Endothelial cell of umbilical vein (primary cell): ENCODE data around the gene USE1. TPM values are rescaled to one million over a fixed set of nuclear protein-coding genes. Genes with fewer than 3 reads are reported as not detected.

ENCODE experiments used
- BruUV-seq: library from RNA; stranded (reverse); fragments of 400-500 nt; replicated peaks from 2 replicates; lab custom pipeline; 2021; lab: Mats Ljungman, UMichigan
- CTCF ChIA-PET: fragments of 300-600, 350-600 bp; sonication (Branson Sonifier 250); formaldehyde crosslinking; loops from one replicate; lab custom pipeline; 2021; ENCODE audit warnings: antibody characterized with exemption, inconsistent platforms; lab: Charles Lee
- POLR2A ChIA-PET: fragments of 300-600, 350-600 bp; sonication (Branson Sonifier 250); formaldehyde crosslinking; loops from one replicate; lab custom pipeline; 2021; ENCODE audit warnings: antibody characterized with exemption, inconsistent platforms; lab: Charles Lee
- DNase-seq: peaks from one replicate; pipeline ENCODE4 v3.0.0-alpha.2; 2011; ENCODE audit warnings: low read depth, low spot score
- FAIRE-seq: peaks from 2 replicates; lab custom pipeline; 2011; peaks lifted over from hg19 to GRCh38; lab: Jason Lieb, UNC
- H2AFZ ChIP-seq: 2 replicates; pipeline ENCODE4 v1.6.0; 2012; ENCODE audit warnings: low read depth, low read length, control low read depth, inconsistent platforms
- H3K27ac ChIP-seq: 2 replicates; pipeline ENCODE4 v1.5.1; 2011; ENCODE audit warnings: low read depth, mild to moderate bottlenecking, control low read depth, low read length, moderate library complexity; ENCODE audit not compliant: insufficient read depth
- H3K27me3 ChIP-seq, 2 experiments: 2 replicates each; pipeline versions ENCODE4 v1.6.0 to v1.6.1; 2011; ENCODE audit warnings: low read length in 2 of 2, mixed read lengths in 1 of 2; ENCODE audit not compliant: control insufficient read depth in 2 of 2, insufficient read depth in 2 of 2
- H3K36me3 ChIP-seq, 2 experiments: 2 replicates in 1 of 2; 3 replicates in 1 of 2; pipeline ENCODE4 v1.5.1; 2011; ENCODE audit warnings: low read length in 2 of 2, mild to moderate bottlenecking in 1 of 2, moderate library complexity in 1 of 2; ENCODE audit not compliant: control insufficient read depth in 2 of 2, insufficient read depth in 2 of 2; ENCODE audit errors: extremely low read depth in 1 of 2
- H3K4me1 ChIP-seq: 3 replicates; pipeline ENCODE4 v1.5.1; 2011; ENCODE audit warnings: mild to moderate bottlenecking, low read length; ENCODE audit not compliant: control insufficient read depth, insufficient read depth; ENCODE audit errors: extremely low read depth
- H3K4me2 ChIP-seq: 2 replicates; pipeline ENCODE4 v1.6.1; 2011; ENCODE audit warnings: low read length, control low read depth, mixed read lengths; ENCODE audit not compliant: insufficient read depth
- H3K4me3 ChIP-seq, 3 experiments: fragments of 200-600 bp in 1 of 3; sonication (generic), shearing (Covaris generic) in 1 of 3; replicated peaks in 1 of 3; 2 replicates each; pipeline ENCODE4 v1.5.1; 2011 to 2016; ENCODE audit warnings: control low read depth in 3 of 3, low read length in 3 of 3, mild to moderate bottlenecking in 2 of 3, inconsistent platforms in 1 of 3, low read depth in 1 of 3, moderate library complexity in 1 of 3; ENCODE audit not compliant: insufficient read depth in 1 of 3
- H3K79me2 ChIP-seq: 2 replicates; pipeline ENCODE4 v1.6.0; 2012; ENCODE audit warnings: low read length, inconsistent platforms; ENCODE audit not compliant: control insufficient read depth, insufficient read depth
- H3K9ac ChIP-seq: replicated peaks from 2 replicates; pipeline ENCODE3; 2011; ENCODE audit warnings: low read length, control low read depth; ENCODE audit not compliant: insufficient read depth; ENCODE audit errors: extremely low read depth
- H3K9me1 ChIP-seq: replicated peaks from 3 replicates; pipeline ENCODE4 v1.6.0; 2011; ENCODE audit warnings: mild to moderate bottlenecking, low read length; ENCODE audit not compliant: control insufficient read depth, insufficient read depth; ENCODE audit errors: extremely low read depth
- H3K9me3 ChIP-seq: replicated peaks from 2 replicates; pipeline ENCODE4 v1.5.1; 2012; ENCODE audit warnings: low read length, inconsistent platforms; ENCODE audit not compliant: control insufficient read depth, insufficient read depth
- H4K20me1 ChIP-seq: replicated peaks from 2 replicates; pipeline ENCODE3; 2011; ENCODE audit warnings: mild to moderate bottlenecking, low read length; ENCODE audit not compliant: control insufficient read depth, insufficient read depth; ENCODE audit errors: extremely low read depth
- CTCF ChIP-seq, 2 donors: IDR thresholded peaks; 1 replicate in 1 of 2; 2 replicates in 1 of 2; pipeline ENCODE4 v1.5.1; 2011; ENCODE audit warnings: low read length in 2 of 2, mild to moderate bottlenecking in 2 of 2, moderate library complexity in 2 of 2, control low read depth in 1 of 2, inconsistent platforms in 1 of 2, low read depth in 1 of 2; ENCODE audit not compliant: insufficient read depth in 1 of 2; ENCODE audit errors: extremely low read depth in 1 of 2
- EZH2 ChIP-seq: IDR thresholded peaks from 2 replicates; pipeline ENCODE4 v1.6.1; 2012; ENCODE audit warnings: borderline replicate concordance, low read depth, mild to moderate bottlenecking, moderate library complexity, low read length, inconsistent platforms; ENCODE audit not compliant: severe bottlenecking
- FOS ChIP-seq: IDR thresholded peaks from 2 replicates; pipeline ENCODE4 v1.6.1; 2011; ENCODE audit warnings: mild to moderate bottlenecking, low read length, moderate library complexity, borderline replicate concordance; ENCODE audit not compliant: insufficient read depth
- GATA2 ChIP-seq: IDR thresholded peaks from 2 replicates; pipeline ENCODE4 v1.7.0; 2011; ENCODE audit warnings: low read depth, mild to moderate bottlenecking, moderate library complexity, mixed read lengths, low read length; ENCODE audit not compliant: insufficient read length, insufficient read depth
- JUN ChIP-seq: IDR thresholded peaks from 2 replicates; pipeline ENCODE4 v1.6.1; 2011; ENCODE audit warnings: borderline replicate concordance, low read depth; ENCODE audit not compliant: insufficient read length, insufficient read depth
- MAX ChIP-seq: IDR thresholded peaks from 2 replicates; pipeline ENCODE4 v1.6.1; 2011; ENCODE audit not compliant: insufficient read depth, insufficient read length
- MYC ChIP-seq: IDR thresholded peaks from one replicate; pipeline ENCODE4 v1.6.1; 2011; ENCODE audit warnings: mild to moderate bottlenecking, low read depth, low read length
- POLR2A ChIP-seq: IDR thresholded peaks from 2 replicates; pipeline ENCODE4 v1.6.1; 2012; ENCODE audit warnings: low read depth, mild to moderate bottlenecking, control low read depth, low read length
- POLR2AphosphoS5 ChIP-seq: IDR thresholded peaks from 2 replicates; pipeline ENCODE4 v1.6.1; 2012; ENCODE audit warnings: low read depth, mild to moderate bottlenecking, control low read depth, low read length, moderate library complexity; ENCODE audit not compliant: insufficient read depth
- dilution Hi-C: fragments of 300-500 bp; cut with MboI; formaldehyde crosslinking; loops from one replicate; pipeline ENCODE4 v1.15.0; 2019; ENCODE audit warnings: low sequenced_read_pairs; ENCODE audit not compliant: extremely low pct_ligation_motif_present
- intact Hi-C: fragments of 100-400 bp; cut with micrococcal nuclease; formaldehyde crosslinking; loops from one replicate; pipeline ENCODE4 v1.10.0; 2022
- polyA plus RNA-seq, 4 experiments: library from polyadenylated mRNA; depleted of rRNA in 3 of 4; stranded (reverse) in 3 of 4; unstranded in 1 of 4; fragments of >200 nt; gene quantifications; 2 replicates each; pipeline versions ENCODE4 v1.2.1 to v1.2.3, GENCODE V29; 2011 to 2012; ENCODE audit warnings: missing spikeins in 1 of 4
- total RNA-seq: library from RNA; stranded (reverse); gene quantifications from 2 replicates; pipeline ENCODE4 v1.2.3, GENCODE V29; 2021

Gene USE1
- total and polyA plus RNA-seq, 2 donors (not counting 3 experiments of a cell fraction or from before 2014, with no cell fraction given): 21.3 to 27.6 TPM

- no peak for TF ChIP-seq CTCF (IDR thresholded peaks at IDR 0.05; ENCODE audit: extremely low read depth in 1 of 2, insufficient read depth in 1 of 2, low read depth in 1 of 2, low read length in 2 of 2)
- TF ChIP-seq POLR2A: no peak
- no peak for TF ChIP-seq EZH2
- no peak for TF ChIP-seq POLR2AphosphoS5
- TF ChIP-seq MAX: no peak
- TF ChIP-seq GATA2: no peak
- TF ChIP-seq FOS: no peak
- TF ChIP-seq JUN: no peak
- no peak for TF ChIP-seq MYC
- Histone ChIP-seq H3K27ac (peak overlapping the region; percentile 88), H3K9ac (peak overlapping the region; percentile 87), H3K9me1 (no peaks in the 10 kb centered on the region), H4K20me1 (no peaks in the 10 kb centered on the region), H3K9me3 (no peaks in the 10 kb centered on the region), H3K79me2 (no peaks in the 10 kb centered on the region), H3K27me3 (no peaks in the 10 kb centered on the region), H2AFZ (peak overlapping the region; percentile 83), H3K4me2 (peak overlapping the region; percentile 84), H3K4me1 (peaks cover 7% of the 10 kb centered on the region), H3K4me3 (peak overlapping the region; percentile 2 to 66 (median 54)), H3K36me3 (peaks cover 0 to 20% of the 10 kb centered on the region in 2 experiments)
- dilution Hi-C loops: no loop called here
- POLR2A ChIA-PET: interaction anchor here (1.3 kb wide), 1 partner anchor 52 kb away, joined by 5 read pairs; the partner anchor contains the start of gene BABAM1
- intact Hi-C loops: loop anchor here (1.0 kb wide), 1 partner anchor 12 kb away; the partner anchor contains the start of gene OCEL1
- FAIRE-seq: no peak
- CTCF ChIA-PET: interaction anchor here (1.1 to 2.3 kb wide), 5 partner anchors 9 to 91 kb away, joined by 3 to 16 read pairs (median 4); partner anchors contain the start of gene MRPL34
- TSS peak; percentile 92 for BruUV-seq
- DNase-seq: peak; percentile 11
Observed at GRCh38 chr19:17214508-17215126, 540 bp upstream of the USE1 start.
